Measurements from ENCODE around the gene PLCH2. TPM values are rescaled to one million over a fixed set of nuclear protein-coding genes. Genes with fewer than 3 reads are reported as not detected.

Gene PLCH2
- total and polyA plus RNA-seq, 4 donors: 0.33 to 1.3 (median 1.0) TPM; not detected in 1

GRCh38 chr1:2528016-2528415 lies 51.9 kb downstream of the PLCH2 start:
- Histone ChIP-seq H3K9ac (ENCODE audit: low read depth in 1 of 2, low read length in 2 of 2) (no peak overlapping the region), H3K4me3 (ENCODE audit: low read depth in 1 of 3, low read length in 3 of 3) (no peak overlapping the region), H3K4me1 (ENCODE audit: control insufficient read depth in 4 of 4, insufficient read depth in 4 of 4, low read length in 3 of 4) (peaks cover 49 to 68% (median 60%) of the 10 kb centered on the region in 4 donors), H3K9me3 (ENCODE audit: control insufficient read depth in 4 of 4, low read length in 3 of 4) (no peaks in the 10 kb centered on the region), H3K27me3 (ENCODE audit: control insufficient read depth in 4 of 4, insufficient read depth in 4 of 4, low read length in 3 of 4) (no peaks in the 10 kb centered on the region), H3K27ac (ENCODE audit: low read depth in 1 of 2, low read length in 2 of 2) (peak overlapping the region; percentile 87 to 95), H3K36me3 (ENCODE audit: control insufficient read depth in 4 of 4, insufficient read depth in 3 of 4, low read depth in 1 of 4, low read length in 3 of 4) (no peaks in the 10 kb centered on the region)
- WGBS: 33% methylated on average over 12 of the region's 12 CpGs
- TF ChIP-seq EGR1 (IDR thresholded peaks at IDR 0.05; ENCODE audit: low read depth in 2 of 2): peak in 1 of 2 donors; percentile 65
- TF ChIP-seq TAF1 (conservative IDR thresholded peaks at IDR 0.05): no peak
- no peak for TF ChIP-seq JUND (IDR thresholded peaks at IDR 0.05)
- no peak for TF ChIP-seq YY1 (IDR thresholded peaks at IDR 0.05)
- no peak for TF ChIP-seq HNF4G (IDR thresholded peaks at IDR 0.05)
- TF ChIP-seq, protein P1, sequence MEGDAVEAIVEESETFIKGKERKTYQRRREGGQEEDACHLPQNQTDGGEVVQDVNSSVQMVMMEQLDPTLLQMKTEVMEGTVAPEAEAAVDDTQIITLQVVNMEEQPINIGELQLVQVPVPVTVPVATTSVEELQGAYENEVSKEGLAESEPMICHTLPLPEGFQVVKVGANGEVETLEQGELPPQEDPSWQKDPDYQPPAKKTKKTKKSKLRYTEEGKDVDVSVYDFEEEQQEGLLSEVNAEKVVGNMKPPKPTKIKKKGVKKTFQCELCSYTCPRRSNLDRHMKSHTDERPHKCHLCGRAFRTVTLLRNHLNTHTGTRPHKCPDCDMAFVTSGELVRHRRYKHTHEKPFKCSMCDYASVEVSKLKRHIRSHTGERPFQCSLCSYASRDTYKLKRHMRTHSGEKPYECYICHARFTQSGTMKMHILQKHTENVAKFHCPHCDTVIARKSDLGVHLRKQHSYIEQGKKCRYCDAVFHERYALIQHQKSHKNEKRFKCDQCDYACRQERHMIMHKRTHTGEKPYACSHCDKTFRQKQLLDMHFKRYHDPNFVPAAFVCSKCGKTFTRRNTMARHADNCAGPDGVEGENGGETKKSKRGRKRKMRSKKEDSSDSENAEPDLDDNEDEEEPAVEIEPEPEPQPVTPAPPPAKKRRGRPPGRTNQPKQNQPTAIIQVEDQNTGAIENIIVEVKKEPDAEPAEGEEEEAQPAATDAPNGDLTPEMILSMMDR (IDR thresholded peaks at IDR 0.05; ENCODE audit: low read depth, low read length, missing input control): no peak
- no peak for TF ChIP-seq FOXA2 (IDR thresholded peaks at IDR 0.05)
- peak; percentile 46 for TF ChIP-seq REST (IDR thresholded peaks at IDR 0.05)
- no peak for TF ChIP-seq FOXA1 (IDR thresholded peaks at IDR 0.05)
- TF ChIP-seq RAD21 (IDR thresholded peaks at IDR 0.05): peak; percentile 24 to 40
- no peak for TF ChIP-seq GABPA (IDR thresholded peaks at IDR 0.05 in 1 of 2, conservative IDR thresholded peaks at IDR 0.05 in 1 of 2)
- TF ChIP-seq NR2F2 (IDR thresholded peaks at IDR 0.05): peak; percentile 66
- TF ChIP-seq RXRA (IDR thresholded peaks at IDR 0.05): peak; percentile 70 to 72
- TF ChIP-seq SP1 (IDR thresholded peaks at IDR 0.05): peak; percentile 62
- TF ChIP-seq, protein P2, sequence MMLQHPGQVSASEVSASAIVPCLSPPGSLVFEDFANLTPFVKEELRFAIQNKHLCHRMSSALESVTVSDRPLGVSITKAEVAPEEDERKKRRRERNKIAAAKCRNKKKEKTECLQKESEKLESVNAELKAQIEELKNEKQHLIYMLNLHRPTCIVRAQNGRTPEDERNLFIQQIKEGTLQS (IDR thresholded peaks at IDR 0.05): no peak
- TF ChIP-seq ZBTB33 (IDR thresholded peaks at IDR 0.05): no peak
- peak; percentile 58 to 77 for TF ChIP-seq HNF4A (conservative IDR thresholded peaks at IDR 0.05)
- TF ChIP-seq MAX (IDR thresholded peaks at IDR 0.05): peak; percentile 62
- DNase-seq (ENCODE audit: low spot score): no peak

Data from liver (tissue), 9 donors.